AG04449 (cell line): ENCODE data around the gene RALGAPA1.
"Not testable (repeated sequence)": the region's sequence is repeated elsewhere in the genome, so short reads cannot be mapped to it uniquely, and the experiment has no call there.

ENCODE experiments used
- CTCF ChIA-PET: fragments of 350-600 bp; formaldehyde crosslinking; extraction: SDS; loops from one replicate; lab custom pipeline; 2021; ENCODE audit warnings: antibody characterized with exemption; lab: Yijun Ruan, JAX
- POLR2A ChIA-PET: fragments of 400-600, 350-600 bp; formaldehyde crosslinking; extraction: SDS; loops from one replicate; lab custom pipeline; 2020; ENCODE audit warnings: antibody characterized with exemption, inconsistent platforms; lab: Yijun Ruan, JAX
- DNase-seq: peaks from one replicate; pipeline ENCODE4 v3.0.0-alpha.2; 2010; ENCODE audit warnings: low read depth, low spot score
- H3K4me3 ChIP-seq: 2 replicates; pipeline ENCODE4 v1.5.1; 2011; ENCODE audit warnings: low read depth, mild to moderate bottlenecking, control low read depth, low read length
- CTCF ChIP-seq: IDR thresholded peaks from one replicate; pipeline ENCODE4 v1.5.1; 2011; ENCODE audit warnings: mild to moderate bottlenecking, moderate library complexity, low read length, control low read depth, inconsistent platforms; ENCODE audit not compliant: insufficient read depth; ENCODE audit errors: missing control alignments

The RALGAPA1 gene

GRCh38 chr14:35829449-35829848 is 20.4 kb upstream of the RALGAPA1 start:
- no peak for DNase-seq
- CTCF ChIA-PET: no interaction called here
- no peak for TF ChIP-seq CTCF
- POLR2A ChIA-PET: no interaction called here
- H3K4me3 ChIP-seq: no peak overlapping the region

- no peak for DNase-seq
- H3K4me3 ChIP-seq: peak overlapping the region; percentile 100; the same call in 1 of the 2 replicates
- no peak for TF ChIP-seq CTCF
- POLR2A ChIA-PET: no interaction called here
- CTCF ChIA-PET: interaction anchor here (0.8 to 3.6 kb wide), 2 partner anchors 12 to 51 kb away, joined by 3 to 45 read pairs; no protein-coding TSS in a partner anchor
These were observed 18.8 kb upstream of the RALGAPA1 start for GRCh38 chr14:35827678-35828472.

- DNase-seq: no peak
- TF ChIP-seq CTCF: no peak
- ChIA-PET POLR2A (interaction anchor here (1.4 kb wide), 1 partner anchor 18 kb away, joined by 6 read pairs; the partner anchor contains the start of gene RALGAPA1), CTCF (interaction anchor here (3.6 kb wide), 1 partner anchor 11 kb away, joined by 45 read pairs; no protein-coding TSS in a partner anchor)
- peak overlapping the region; percentile 100 for H3K4me3 ChIP-seq
These were observed 17.9 kb upstream of the RALGAPA1 start for GRCh38 chr14:35826952-35827416.

GRCh38 chr14:35826218-35826951 is 17.3 kb upstream of the RALGAPA1 start, which contains the start of gene BRMS1L:
TSS of gene BRMS1L (plus strand) at chr14:35826338. CDS start at chr14:35826517, 179 bp downstream.
- POLR2A ChIA-PET: interaction anchor here (0.5 to 1.4 kb wide), 4 partner anchors 18 to 1328 kb away, joined by 3 to 6 read pairs (median 4); partner anchors contain the start of gene RALGAPA1
- CTCF ChIA-PET: interaction anchor here (0.6 to 3.6 kb wide), 5 partner anchors 10 to 405 kb away, joined by 3 to 45 read pairs (median 3); no protein-coding TSS in a partner anchor
- peak within 1 kb of the TSS; percentile 100 for H3K4me3 ChIP-seq
- peak; percentile 85 for DNase-seq
- TF ChIP-seq CTCF: no peak

- POLR2A ChIA-PET: interaction anchor here (0.6 to 1.4 kb wide), 3 partner anchors 17 to 86 kb away, joined by 3 to 6 read pairs (median 5); partner anchors contain the start of gene RALGAPA1
- DNase-seq: no peak
- H3K4me3 ChIP-seq: peak overlapping the region; percentile 49
- TF ChIP-seq CTCF: no peak
- CTCF ChIA-PET: interaction anchor here (0.6 to 3.6 kb wide), 5 partner anchors 10 to 405 kb away, joined by 3 to 45 read pairs (median 3); no protein-coding TSS in a partner anchor
These were observed 16.8 kb upstream of the RALGAPA1 start for GRCh38 chr14:35825968-35826217.

GRCh38 chr14:35824446-35825165 is 15.5 kb upstream of the RALGAPA1 start:
- H3K4me3 ChIP-seq, POLR2A ChIA-PET, DNase-seq: not testable (repeated sequence)
- CTCF ChIA-PET: interaction anchor here (3.6 kb wide), 1 partner anchor 9 kb away, joined by 45 read pairs; no protein-coding TSS in a partner anchor
